ENCODE results near the gene TTC4.

GRCh38 chr1:54709547-54710292 lies 5.9 kb upstream of the TTC4 start:
- TF ChIP-seq, protein P1, sequence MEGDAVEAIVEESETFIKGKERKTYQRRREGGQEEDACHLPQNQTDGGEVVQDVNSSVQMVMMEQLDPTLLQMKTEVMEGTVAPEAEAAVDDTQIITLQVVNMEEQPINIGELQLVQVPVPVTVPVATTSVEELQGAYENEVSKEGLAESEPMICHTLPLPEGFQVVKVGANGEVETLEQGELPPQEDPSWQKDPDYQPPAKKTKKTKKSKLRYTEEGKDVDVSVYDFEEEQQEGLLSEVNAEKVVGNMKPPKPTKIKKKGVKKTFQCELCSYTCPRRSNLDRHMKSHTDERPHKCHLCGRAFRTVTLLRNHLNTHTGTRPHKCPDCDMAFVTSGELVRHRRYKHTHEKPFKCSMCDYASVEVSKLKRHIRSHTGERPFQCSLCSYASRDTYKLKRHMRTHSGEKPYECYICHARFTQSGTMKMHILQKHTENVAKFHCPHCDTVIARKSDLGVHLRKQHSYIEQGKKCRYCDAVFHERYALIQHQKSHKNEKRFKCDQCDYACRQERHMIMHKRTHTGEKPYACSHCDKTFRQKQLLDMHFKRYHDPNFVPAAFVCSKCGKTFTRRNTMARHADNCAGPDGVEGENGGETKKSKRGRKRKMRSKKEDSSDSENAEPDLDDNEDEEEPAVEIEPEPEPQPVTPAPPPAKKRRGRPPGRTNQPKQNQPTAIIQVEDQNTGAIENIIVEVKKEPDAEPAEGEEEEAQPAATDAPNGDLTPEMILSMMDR (conservative IDR thresholded peaks at IDR 0.05; ENCODE audit: low read length): no peak
- TF ChIP-seq EZH2phosphoT487 (IDR thresholded peaks at IDR 0.05; ENCODE audit: borderline replicate concordance): no peak

Measured in Loucy (cell line).